ENCODE data around the gene PPIG. TPM values are rescaled to one million over a fixed set of nuclear protein-coding genes. Genes with fewer than 3 reads are reported as not detected.

PPIG gene
- total and polyA plus RNA-seq, 9 of the 15 experiments (the other 6 are each of a cell fraction or from before 2014, with no cell fraction given) = 52.5 to 166 (median 124) TPM

DNA sequence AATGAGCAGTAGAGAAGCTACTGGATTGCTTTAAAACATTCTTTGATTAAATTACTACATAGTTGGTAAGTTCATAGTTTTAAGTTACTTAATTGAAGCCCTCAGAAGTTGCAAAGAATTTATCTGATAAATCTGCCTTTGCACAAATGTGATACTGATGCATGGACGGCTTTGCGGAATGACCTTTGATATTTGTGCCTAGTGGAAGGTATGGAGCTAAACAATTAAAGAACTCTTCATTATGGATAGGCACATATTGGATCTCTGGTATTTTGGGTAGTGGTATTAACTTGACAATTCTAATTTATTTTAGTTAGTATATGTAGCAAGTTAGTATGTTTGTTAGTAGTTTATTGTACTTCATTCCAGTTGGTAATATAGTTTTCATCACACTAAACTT, 56.0 kb downstream of the PPIG start:
- in situ Hi-C loops (cut with MboI) (no loop called here), intact Hi-C loops (cut with micrococcal nuclease) (loop anchor here (5.0 kb wide), 1 partner anchor 92 kb away; the partner anchor contains the start of gene KLHL23)
- H3K27me3 ChIP-seq (ENCODE audit: control insufficient read depth in 2 of 2, insufficient read depth in 2 of 2, low read length in 2 of 2) = no peaks in the 10 kb centered on the region
- TF ChIP-seq FOXJ2 (tag; IDR thresholded peaks at IDR 0.05) = 0 out of 2 replicates have a peak, but pooled peaks have one; percentile 14
- no peak for TF ChIP-seq IFI16 (CRISPR knock-in tag; IDR thresholded peaks at IDR 0.05)
- TF ChIP-seq SMARCB1 (IDR thresholded peaks at IDR 0.05; ENCODE audit: insufficient read length, low read depth) = no peak
- ChIA-PET CTCF (ENCODE audit: low intra/inter-chr PET ratio) (no interaction called here), POLR2A (interaction anchor here (0.8 to 4.0 kb wide), 5 partner anchors 10 to 89 kb away, joined by 3 to 17 read pairs (median 3); no protein-coding TSS in a partner anchor)
- no peak overlapping the region for H3K4me2 ChIP-seq (ENCODE audit: insufficient read depth, low read length)
- H3K4me1 ChIP-seq (replicated peaks in 1 of 2; ENCODE audit: control insufficient read depth in 2 of 2, insufficient read depth in 2 of 2, low read length in 2 of 2) = peaks cover 0 to 11% of the 10 kb centered on the region in 2 experiments; a peak in 3 of 5 replicates
- no peaks in the 10 kb centered on the region for H3K9me3 ChIP-seq (replicated peaks; ENCODE audit: control insufficient read depth, insufficient read depth, low read depth, low read length)
- no peak overlapping the region for H3K27ac ChIP-seq (ENCODE audit: extremely low read depth, low read depth, low read length)
- no peak overlapping the region for H2AFZ ChIP-seq (ENCODE audit: low read depth, low read length)
- H3K9ac ChIP-seq (ENCODE audit: insufficient read depth in 1 of 2, low read depth in 2 of 2, low read length in 2 of 2) = no peak overlapping the region
- peaks cover 49% of the 10 kb centered on the region for H3K36me3 ChIP-seq (ENCODE audit: control insufficient read depth, insufficient read depth, low read length)
- ATAC-seq (no peak), FAIRE-seq (no peak), DNase-seq (ENCODE audit: extremely low read depth in 1 of 4, low spot score in 3 of 4) (no peak)
- no TSS peak for BruUV-seq (replicated peaks)
- no peak overlapping the region for H3K4me3 ChIP-seq
- no peaks in the 10 kb centered on the region for H3K9me1 ChIP-seq (ENCODE audit: control insufficient read depth, insufficient read depth, low read length)
- 58% methylated on average over 2 of the region's 2 CpGs for WGBS (ENCODE audit: insufficient coverage, low coverage, missing lambda C conversion rate)
- H4K20me1 ChIP-seq (replicated peaks; ENCODE audit: control insufficient read depth, insufficient read depth, low read length) = no peaks in the 10 kb centered on the region
- no peaks in the 10 kb centered on the region for H3K79me2 ChIP-seq (ENCODE audit: control insufficient read depth, insufficient read depth, low read length)

DNA sequence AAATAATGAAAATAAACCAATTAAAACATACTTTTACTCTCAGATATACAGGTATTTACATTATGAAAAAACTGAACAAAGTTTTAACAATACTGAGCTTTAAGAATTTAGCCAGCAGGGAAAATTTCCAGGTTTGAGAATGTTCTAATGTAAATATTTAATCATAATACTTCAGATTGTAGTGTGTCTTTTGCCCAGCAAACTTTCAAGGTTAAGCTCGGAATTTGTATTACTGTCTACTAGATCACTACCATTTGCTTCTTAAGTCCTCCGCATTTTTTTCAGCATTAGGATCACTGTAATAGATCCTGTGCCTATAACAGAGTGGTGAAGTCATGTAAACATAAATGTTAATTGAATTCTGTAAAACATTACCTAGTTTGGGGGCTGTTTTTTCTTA, 57.3 kb downstream of the PPIG start:
- Histone ChIP-seq H3K27ac (ENCODE audit: extremely low read depth, low read depth, low read length) (no peak overlapping the region), H3K27me3 (ENCODE audit: control insufficient read depth in 2 of 2, insufficient read depth in 2 of 2, low read length in 2 of 2) (no peaks in the 10 kb centered on the region), H3K9me3 (replicated peaks; ENCODE audit: control insufficient read depth, insufficient read depth, low read depth, low read length) (no peaks in the 10 kb centered on the region), H3K4me1 (replicated peaks in 1 of 2; ENCODE audit: control insufficient read depth in 2 of 2, insufficient read depth in 2 of 2, low read length in 2 of 2) (peaks cover 0 to 11% of the 10 kb centered on the region in 2 experiments; a peak in 3 of 5 replicates), H4K20me1 (replicated peaks; ENCODE audit: control insufficient read depth, insufficient read depth, low read length) (no peaks in the 10 kb centered on the region), H3K4me3 (no peak overlapping the region), H3K36me3 (ENCODE audit: control insufficient read depth, insufficient read depth, low read length) (peaks cover 36% of the 10 kb centered on the region), H2AFZ (ENCODE audit: low read depth, low read length) (no peak overlapping the region), H3K79me2 (ENCODE audit: control insufficient read depth, insufficient read depth, low read length) (no peaks in the 10 kb centered on the region), H3K9ac (ENCODE audit: insufficient read depth in 1 of 2, low read depth in 2 of 2, low read length in 2 of 2) (no peak overlapping the region), H3K4me2 (ENCODE audit: insufficient read depth, low read length) (no peak overlapping the region), H3K9me1 (ENCODE audit: control insufficient read depth, insufficient read depth, low read length) (no peaks in the 10 kb centered on the region)
- CTCF ChIA-PET (ENCODE audit: low intra/inter-chr PET ratio) = no interaction called here
- WGBS (ENCODE audit: insufficient coverage, low coverage, missing lambda C conversion rate) = 96% methylated on average over 2 of the region's 2 CpGs
- FAIRE-seq (no peak), DNase-seq (ENCODE audit: extremely low read depth in 1 of 4, low spot score in 3 of 4) (no peak), ATAC-seq (no peak)
- POLR2A ChIA-PET = interaction anchor here (4.0 kb wide), 1 partner anchor 12 kb away, joined by 17 read pairs; no protein-coding TSS in a partner anchor
- in situ Hi-C loops (cut with MboI) = no loop called here
- no TSS peak for BruUV-seq (replicated peaks)
- intact Hi-C loops (cut with micrococcal nuclease) = loop anchor here (5.0 kb wide), 1 partner anchor 91 kb away; the partner anchor contains the start of gene KLHL23
- TF ChIP-seq, protein P1, sequence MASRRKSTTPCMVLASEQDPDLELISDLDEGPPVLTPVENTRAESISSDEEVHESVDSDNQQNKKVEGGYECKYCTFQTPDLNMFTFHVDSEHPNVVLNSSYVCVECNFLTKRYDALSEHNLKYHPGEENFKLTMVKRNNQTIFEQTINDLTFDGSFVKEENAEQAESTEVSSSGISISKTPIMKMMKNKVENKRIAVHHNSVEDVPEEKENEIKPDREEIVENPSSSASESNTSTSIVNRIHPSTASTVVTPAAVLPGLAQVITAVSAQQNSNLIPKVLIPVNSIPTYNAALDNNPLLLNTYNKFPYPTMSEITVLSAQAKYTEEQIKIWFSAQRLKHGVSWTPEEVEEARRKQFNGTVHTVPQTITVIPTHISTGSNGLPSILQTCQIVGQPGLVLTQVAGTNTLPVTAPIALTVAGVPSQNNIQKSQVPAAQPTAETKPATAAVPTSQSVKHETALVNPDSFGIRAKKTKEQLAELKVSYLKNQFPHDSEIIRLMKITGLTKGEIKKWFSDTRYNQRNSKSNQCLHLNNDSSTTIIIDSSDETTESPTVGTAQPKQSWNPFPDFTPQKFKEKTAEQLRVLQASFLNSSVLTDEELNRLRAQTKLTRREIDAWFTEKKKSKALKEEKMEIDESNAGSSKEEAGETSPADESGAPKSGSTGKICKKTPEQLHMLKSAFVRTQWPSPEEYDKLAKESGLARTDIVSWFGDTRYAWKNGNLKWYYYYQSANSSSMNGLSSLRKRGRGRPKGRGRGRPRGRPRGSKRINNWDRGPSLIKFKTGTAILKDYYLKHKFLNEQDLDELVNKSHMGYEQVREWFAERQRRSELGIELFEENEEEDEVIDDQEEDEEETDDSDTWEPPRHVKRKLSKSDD (conservative IDR thresholded peaks at IDR 0.05; ENCODE audit: low read length) = no peak
- TF ChIP-seq FOXK2 (conservative IDR thresholded peaks at IDR 0.05 in 1 of 2, IDR thresholded peaks at IDR 0.05 in 1 of 2; ENCODE audit: low read depth in 2 of 2) (no peak), SUPT5H (IDR thresholded peaks at IDR 0.05) (no peak), SNRNP70 (optimal IDR thresholded peaks at IDR 0.05; ENCODE audit: low read depth, low read length) (no peak), TAL1 (IDR thresholded peaks at IDR 0.05) (no peak)
- TF ChIP-seq, protein P2, sequence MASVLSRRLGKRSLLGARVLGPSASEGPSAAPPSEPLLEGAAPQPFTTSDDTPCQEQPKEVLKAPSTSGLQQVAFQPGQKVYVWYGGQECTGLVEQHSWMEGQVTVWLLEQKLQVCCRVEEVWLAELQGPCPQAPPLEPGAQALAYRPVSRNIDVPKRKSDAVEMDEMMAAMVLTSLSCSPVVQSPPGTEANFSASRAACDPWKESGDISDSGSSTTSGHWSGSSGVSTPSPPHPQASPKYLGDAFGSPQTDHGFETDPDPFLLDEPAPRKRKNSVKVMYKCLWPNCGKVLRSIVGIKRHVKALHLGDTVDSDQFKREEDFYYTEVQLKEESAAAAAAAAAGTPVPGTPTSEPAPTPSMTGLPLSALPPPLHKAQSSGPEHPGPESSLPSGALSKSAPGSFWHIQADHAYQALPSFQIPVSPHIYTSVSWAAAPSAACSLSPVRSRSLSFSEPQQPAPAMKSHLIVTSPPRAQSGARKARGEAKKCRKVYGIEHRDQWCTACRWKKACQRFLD (CRISPR knock-in tag; IDR thresholded peaks at IDR 0.05) = no peak
